GM21576 (cell line): Measurements from ENCODE around the gene CLIC4.
"Not testable (repeated sequence)": the region's sequence is repeated elsewhere in the genome, so short reads cannot be mapped to it uniquely, and the experiment has no call there.

ENCODE experiments used
- ATAC-seq: cut with Tn5 transposase; IDR thresholded peaks from one replicate; pipeline ENCODE4 v1.9.1; 2021; ENCODE audit warnings: mild to moderate bottlenecking, moderate library complexity; ENCODE audit not compliant: unreplicated experiment

Gene CLIC4

DNA sequence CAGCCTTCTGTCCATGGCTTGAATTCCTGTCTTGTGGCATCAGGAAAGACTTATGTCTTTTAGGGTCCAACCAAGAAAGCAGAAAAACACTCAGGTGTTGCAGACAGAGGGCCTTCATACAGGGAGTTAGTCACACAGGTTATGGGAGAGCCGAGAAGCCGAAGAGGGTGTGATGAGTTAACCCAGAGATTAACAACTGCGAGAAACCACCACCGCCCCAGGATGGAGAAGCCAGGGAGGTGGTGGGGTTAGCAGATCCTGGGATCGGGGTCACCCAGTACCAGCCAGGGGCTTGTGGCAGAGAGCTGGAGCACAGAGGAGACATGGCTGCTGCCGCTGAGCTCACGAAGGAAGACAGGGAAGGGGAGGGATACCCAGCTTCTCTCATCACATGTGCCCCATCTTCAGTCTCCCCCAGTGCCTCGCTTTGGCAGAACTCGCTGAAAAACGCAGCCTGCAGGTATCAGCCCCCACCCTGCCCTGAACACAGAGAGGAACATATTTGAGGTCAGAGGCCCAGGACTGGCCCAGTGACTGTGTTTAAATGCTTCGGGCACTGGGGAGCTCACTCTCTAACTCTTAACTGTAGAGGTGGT is 126.2 kb downstream of the CLIC4 start:
- ATAC-seq, result no peak

- no peak for ATAC-seq
Measured at GRCh38 chr1:24872061-24872850, 127.0 kb downstream of the CLIC4 start.

- no peak for ATAC-seq
Measured at GRCh38 chr1:24873148-24873547, 127.9 kb downstream of the CLIC4 start.

GRCh38 chr1:24874056-24874455 is 128.8 kb downstream of the CLIC4 start:
- ATAC-seq, result no peak

DNA sequence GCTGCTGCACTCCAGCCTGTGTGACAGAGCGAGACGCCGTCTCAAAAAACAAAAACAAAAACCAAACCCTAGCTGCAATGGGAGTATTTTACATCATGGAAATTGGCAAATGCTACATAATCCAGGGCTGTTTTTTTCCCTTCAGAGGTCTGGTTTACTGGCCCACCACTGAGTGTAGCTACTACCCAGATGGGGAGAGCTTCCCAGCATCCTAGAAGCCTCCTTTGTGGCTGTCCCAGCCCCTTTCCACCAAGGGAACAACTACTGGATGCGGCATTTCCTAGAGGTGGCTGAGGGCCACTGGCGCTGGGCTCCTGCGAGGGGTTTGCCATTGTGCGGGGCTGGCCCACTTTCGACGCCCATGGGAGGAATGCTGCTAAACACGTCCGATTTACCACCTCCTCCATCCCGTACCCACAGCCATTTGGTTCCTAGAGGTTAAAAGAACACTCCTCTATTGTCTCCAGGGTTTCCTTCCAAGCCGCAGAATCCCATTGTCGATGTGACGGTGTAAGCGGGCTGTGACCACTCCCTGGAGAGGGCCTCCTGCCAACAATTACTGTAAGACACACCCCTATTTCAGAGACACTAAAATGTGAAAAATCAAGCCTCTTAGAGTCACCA is 129.5 kb downstream of the CLIC4 start:
- no peak for ATAC-seq

GRCh38 chr1:24875257-24875656 is 130.0 kb downstream of the CLIC4 start:
- ATAC-seq, result no peak

DNA sequence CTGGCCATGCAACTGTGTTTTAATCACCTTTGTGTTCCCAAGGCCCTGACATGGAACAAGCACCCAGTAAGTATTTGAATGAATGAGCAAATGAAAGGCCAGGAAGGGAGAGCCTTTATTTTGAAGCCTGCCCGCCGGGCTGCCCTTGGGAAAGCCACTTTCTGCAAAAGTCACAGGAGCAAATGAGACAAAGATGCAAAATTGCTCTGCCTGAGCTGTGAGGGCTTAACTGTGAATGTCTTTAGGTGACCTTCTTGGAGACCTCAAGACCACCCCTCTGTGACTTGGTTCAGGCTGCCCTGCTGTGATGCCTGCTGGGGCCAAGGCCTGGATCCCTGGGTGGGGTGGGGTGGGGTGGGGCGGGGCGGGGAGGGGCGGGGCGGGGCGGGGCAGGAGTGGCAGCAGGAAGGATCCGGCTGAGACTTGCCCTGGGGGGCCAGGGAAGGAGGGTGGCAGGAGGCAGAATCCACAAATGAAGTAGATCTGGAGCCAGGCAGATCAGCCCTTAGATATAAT is 130.8 kb downstream of the CLIC4 start:
- no peak for ATAC-seq

GRCh38 chr1:24878045-24878444 is 132.8 kb downstream of the CLIC4 start:
- ATAC-seq, result no peak

GRCh38 chr1:24878775-24879742 is 133.8 kb downstream of the CLIC4 start:
- ATAC-seq, result no peak

GRCh38 chr1:24881034-24881433 is 135.8 kb downstream of the CLIC4 start:
- ATAC-seq, result no peak

- ATAC-seq, result no peak
Measured at GRCh38 chr1:24884751-24885150, 139.5 kb downstream of the CLIC4 start.

DNA sequence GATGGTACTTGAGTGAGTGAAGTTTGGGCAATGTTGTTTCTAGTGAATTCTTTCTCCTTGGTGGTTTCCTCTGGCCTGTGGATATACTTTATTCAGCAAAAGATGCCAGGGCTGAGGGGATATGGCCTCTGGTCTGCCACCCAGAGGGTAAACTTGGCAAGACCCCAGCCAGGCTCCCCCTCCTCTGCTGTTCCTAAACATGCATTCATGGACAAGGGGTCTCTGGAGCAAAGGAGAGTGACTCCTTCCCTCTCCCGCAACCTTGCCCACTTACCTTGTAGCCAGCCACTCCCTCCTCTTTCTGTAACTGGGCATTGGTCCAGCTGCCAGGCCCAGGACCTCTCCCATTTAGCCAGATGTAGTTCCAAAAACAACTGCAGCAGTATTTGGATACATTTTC is 141.0 kb downstream of the CLIC4 start:
- no peak for ATAC-seq

DNA sequence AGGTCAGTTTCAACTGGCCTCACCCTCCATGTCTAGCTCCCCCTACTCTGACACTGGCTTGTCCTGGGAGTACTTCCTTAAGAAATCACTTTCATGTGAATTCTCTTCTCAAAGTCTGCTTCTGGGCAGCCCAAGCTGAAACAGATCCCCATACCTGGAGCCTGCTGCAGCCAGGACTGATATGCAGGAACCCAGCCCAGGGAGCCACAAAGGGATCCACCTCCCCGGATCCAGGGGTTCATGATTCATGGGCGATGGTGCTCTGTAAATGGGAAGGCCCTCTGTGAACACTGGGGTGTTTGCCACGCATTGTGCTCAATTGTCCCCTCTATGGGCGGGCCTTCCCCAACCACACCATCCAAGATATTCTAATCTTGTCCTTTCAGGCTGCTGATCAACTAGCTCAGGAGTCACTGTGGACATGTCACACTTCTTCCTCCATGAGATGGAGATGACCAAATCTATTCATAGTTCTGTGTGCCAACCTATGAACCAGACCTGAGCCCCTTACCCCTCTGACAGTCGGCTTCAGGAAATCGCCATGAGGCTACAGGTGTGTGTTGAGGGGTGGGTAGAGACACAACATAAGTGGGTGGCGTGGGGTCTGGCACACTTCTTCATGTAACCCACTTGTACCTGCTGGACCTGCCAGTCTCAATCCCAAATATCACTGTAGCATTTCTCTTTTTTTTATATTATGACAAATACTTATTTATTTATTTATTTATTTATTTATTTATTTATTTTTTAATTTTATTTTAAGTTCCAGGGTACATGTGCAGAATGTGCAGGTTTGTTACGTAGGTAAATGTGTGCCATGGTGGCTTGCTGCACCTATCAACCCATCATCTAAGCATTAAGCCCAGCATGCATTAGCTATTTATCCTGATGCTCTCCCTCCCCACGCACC is 143.1 kb downstream of the CLIC4 start:
- no peak for ATAC-seq

- no peak for ATAC-seq
Measured at GRCh38 chr1:24888971-24889676, 143.9 kb downstream of the CLIC4 start.

DNA sequence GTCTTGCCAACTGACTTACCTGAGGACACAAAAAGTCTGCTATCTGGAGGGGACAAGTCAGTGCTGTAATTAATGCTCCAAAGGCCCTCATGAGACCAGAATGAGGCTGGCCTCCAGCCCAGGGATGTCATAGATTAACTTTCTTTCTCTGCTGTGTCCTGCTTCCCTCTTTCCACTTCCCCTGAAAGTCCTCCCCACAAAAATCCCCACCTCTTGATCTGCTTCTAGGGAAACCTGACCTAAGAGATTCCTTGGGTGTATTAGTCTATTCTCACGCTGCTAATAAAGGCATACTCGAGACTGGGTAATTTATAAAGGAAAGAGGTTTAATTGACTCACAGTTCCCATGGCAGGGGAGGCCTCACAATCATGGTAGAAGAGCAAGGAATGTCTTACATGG is 145.6 kb downstream of the CLIC4 start:
- ATAC-seq, result no peak

DNA sequence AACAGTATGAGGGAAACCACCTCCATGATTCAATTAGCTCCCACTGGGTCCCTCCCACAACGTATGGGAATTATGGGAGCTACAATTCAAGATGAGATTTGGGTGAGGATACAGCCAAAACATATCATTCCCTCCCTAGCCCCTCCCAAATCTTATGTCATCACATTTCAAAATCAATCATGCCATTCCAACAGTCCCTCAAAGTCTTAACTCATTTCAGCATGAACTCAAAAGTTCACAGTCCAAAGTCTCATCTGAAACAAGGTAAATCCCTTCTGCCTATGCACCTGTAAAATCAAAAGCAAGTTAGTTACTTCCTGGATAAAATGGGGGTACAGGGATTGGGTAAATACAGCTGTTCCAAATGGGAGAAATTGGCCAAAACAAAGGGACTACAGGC is 146.1 kb downstream of the CLIC4 start:
- ATAC-seq, result not testable (repeated sequence)

DNA sequence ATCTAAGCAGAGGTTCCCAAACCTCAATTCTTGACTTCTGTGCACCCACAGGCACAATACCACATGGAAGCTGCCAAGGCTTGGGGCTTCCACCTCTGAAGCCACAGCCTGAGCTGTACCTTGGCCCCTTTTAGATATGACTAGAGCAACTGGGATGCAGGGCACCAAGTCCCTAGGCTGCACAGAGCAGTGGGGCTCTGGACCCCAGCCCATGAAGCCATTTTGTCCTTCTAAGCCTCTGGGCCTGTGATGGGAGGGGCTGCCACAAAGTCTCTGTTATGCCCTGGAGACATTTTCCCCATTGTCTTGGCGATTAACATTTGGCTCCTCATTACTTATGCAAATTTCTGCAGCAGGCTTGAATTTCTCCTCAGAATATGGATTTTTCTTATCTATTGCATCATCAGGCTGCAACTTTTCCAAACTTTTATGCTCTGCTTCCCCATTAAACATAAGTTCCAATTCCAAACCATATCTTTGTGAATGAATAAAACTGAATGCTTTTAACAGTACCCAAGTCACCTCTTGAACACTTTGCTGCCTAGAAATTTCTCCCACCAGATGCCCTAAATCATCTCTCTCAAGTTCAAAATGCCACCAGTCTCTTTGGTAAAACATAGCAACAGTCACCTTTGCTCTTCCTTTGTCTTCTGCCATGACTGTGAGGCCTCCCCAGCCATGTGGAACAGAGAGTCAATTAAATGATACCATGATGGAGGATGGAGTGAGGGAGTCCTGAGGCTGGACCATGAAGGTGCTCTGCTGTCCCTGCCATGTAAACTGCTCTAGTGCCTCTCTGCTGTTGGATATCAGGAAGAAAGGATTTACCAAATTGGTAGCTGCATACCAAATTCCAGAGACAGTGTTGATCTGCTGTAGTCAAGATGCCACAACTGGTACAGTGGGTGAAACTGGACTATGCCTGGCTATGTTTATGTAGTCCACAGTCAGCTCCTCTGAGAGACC is 147.2 kb downstream of the CLIC4 start:
- no peak for ATAC-seq

DNA sequence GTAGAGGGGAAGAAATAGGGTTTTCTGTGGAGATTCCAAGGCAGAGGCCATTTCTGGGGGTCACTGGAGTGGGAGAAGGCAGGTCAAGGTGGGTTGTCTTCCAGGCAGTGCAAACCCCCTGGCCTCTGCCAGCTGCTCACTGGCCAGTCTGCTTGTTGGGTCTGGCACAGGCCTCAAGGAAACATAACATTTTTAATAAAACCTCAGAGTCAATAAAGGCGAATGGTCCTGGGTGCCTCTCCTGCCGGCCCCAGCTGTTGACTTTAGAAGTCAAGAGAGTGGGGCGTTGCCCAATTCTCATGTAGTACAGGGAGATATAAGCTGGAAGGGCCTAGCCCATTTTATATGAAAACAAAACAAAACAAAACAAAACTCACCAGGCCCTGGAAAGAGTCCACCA is 148.2 kb downstream of the CLIC4 start:
- no peak for ATAC-seq
